K562 (cell line): ENCODE measurements around the gene MEIS2. TPM values are rescaled to one million over a fixed set of nuclear protein-coding genes. Genes with fewer than 3 reads are reported as not detected.

Source experiments
- ATAC-seq: fragments of 200-7000 bp; cut with Tn5 transposase; 3 replicates; pipeline ENCODE4 v1.9.1; 2020; ENCODE audit warnings: moderate library complexity
- BruUV-seq: library from RNA; stranded (reverse); fragments of 400-500 nt; replicated peaks from 2 replicates; lab custom pipeline; 2021; lab: Mats Ljungman, UMichigan
- CTCF ChIA-PET: fragments of 300-600 bp; formaldehyde crosslinking; extraction: SDS; loops from one replicate; lab custom pipeline; 2021; ENCODE audit warnings: low intra/inter-chr PET ratio; lab: Yijun Ruan, JAX
- POLR2A ChIA-PET: fragments of 300-600, 350-650 bp; sonication (Branson Sonifier 250); formaldehyde crosslinking; extraction: SDS; loops from one replicate; lab custom pipeline; 2021; ENCODE audit warnings: antibody characterized with exemption, inconsistent platforms; lab: Yijun Ruan, JAX
- DNase-seq, 4 experiments: peaks; one replicate each; pipeline versions ENCODE4 v3.0.0 to v3.0.0-alpha.2; 2011 to 2018; ENCODE audit warnings: low spot score in 3 of 4, mixed read lengths in 3 of 4; ENCODE audit errors: extremely low read depth in 1 of 4
- FAIRE-seq: peaks from 2 replicates; lab custom pipeline; 2011; peaks lifted over from hg19 to GRCh38; lab: Jason Lieb, UNC
- H2AFZ ChIP-seq: 2 replicates; pipeline ENCODE4 v1.6.0; 2011; ENCODE audit warnings: low read depth, low read length, control low read depth, inconsistent platforms
- H3K27ac ChIP-seq: fragments of 200-600 bp; 3 replicates; pipeline ENCODE4 v1.8.0; 2011; ENCODE audit warnings: low read depth, mild to moderate bottlenecking, control low read depth, inconsistent platforms, low read length, moderate library complexity, mixed read lengths; ENCODE audit errors: extremely low read depth
- H3K27me3 ChIP-seq, 2 experiments: fragments of 300-600 bp in 1 of 2; 2 replicates in 1 of 2; 3 replicates in 1 of 2; pipeline versions ENCODE4 v1.6.0 to v1.8.0; 2011; ENCODE audit warnings: inconsistent platforms in 2 of 2, low read length in 2 of 2, mild to moderate bottlenecking in 1 of 2, mixed read lengths in 1 of 2, moderate library complexity in 1 of 2; ENCODE audit not compliant: control insufficient read depth in 2 of 2, insufficient read depth in 2 of 2
- H3K36me3 ChIP-seq: fragments of 300-600 bp; 3 replicates; pipeline ENCODE4 v1.8.0; 2011; ENCODE audit warnings: mild to moderate bottlenecking, low read length, inconsistent platforms; ENCODE audit not compliant: control insufficient read depth, insufficient read depth
- H3K4me1 ChIP-seq, 2 experiments: fragments of 200-600 bp in 1 of 2; replicated peaks in 1 of 2; 2 replicates in 1 of 2; 3 replicates in 1 of 2; pipeline versions ENCODE4 v1.5.1 to v1.8.0; 2011; ENCODE audit warnings: inconsistent platforms in 2 of 2, low read length in 2 of 2, mild to moderate bottlenecking in 1 of 2, mixed read lengths in 1 of 2, moderate library complexity in 1 of 2; ENCODE audit not compliant: control insufficient read depth in 2 of 2, insufficient read depth in 2 of 2
- H3K4me2 ChIP-seq: 2 replicates; pipeline ENCODE4 v1.6.1; 2011; ENCODE audit warnings: low read length, control low read depth, inconsistent platforms, mixed read lengths; ENCODE audit not compliant: insufficient read depth
- H3K4me3 ChIP-seq: fragments of 200-600 bp; sonication (generic), shearing (Covaris generic); 2 replicates; pipeline ENCODE4 v1.5.1; 2016; ENCODE audit warnings: control low read depth, inconsistent platforms
- H3K79me2 ChIP-seq: fragments of 200-600 bp; 3 replicates; pipeline ENCODE4 v1.8.0; 2011; ENCODE audit warnings: low read length, inconsistent platforms; ENCODE audit not compliant: control insufficient read depth, insufficient read depth
- H3K9ac ChIP-seq, 2 experiments: 2 replicates each; pipeline versions ENCODE4 v1.6.0 to v1.6.1; 2011; ENCODE audit warnings: low read depth in 2 of 2, low read length in 2 of 2, control low read depth in 1 of 2, inconsistent platforms in 1 of 2, mild to moderate bottlenecking in 1 of 2, mixed read lengths in 1 of 2; ENCODE audit not compliant: insufficient read depth in 1 of 2
- H3K9me1 ChIP-seq: one replicate; pipeline ENCODE4 v1.6.0; 2011; ENCODE audit warnings: inconsistent platforms, mild to moderate bottlenecking, low read length, moderate library complexity; ENCODE audit not compliant: control insufficient read depth, insufficient read depth
- H3K9me3 ChIP-seq: replicated peaks from 2 replicates; pipeline ENCODE4 v1.5.1; 2011; ENCODE audit warnings: low read depth, low read length, inconsistent platforms; ENCODE audit not compliant: control insufficient read depth, insufficient read depth
- H4K20me1 ChIP-seq: replicated peaks from 2 replicates; pipeline ENCODE4 v1.6.1; 2011; ENCODE audit warnings: low read length, inconsistent platforms, mixed read lengths; ENCODE audit not compliant: control insufficient read depth, insufficient read depth
- MAZ ChIP-seq, 2 experiments: fragments of 450-650 bp in 1 of 2; sonication (generic) in 1 of 2; formaldehyde crosslinking; IDR thresholded peaks in 1 of 2; conservative IDR thresholded peaks in 1 of 2; 2 replicates each; pipeline versions ENCODE4 v1.4.0 to v1.5.0; 2020; ENCODE audit warnings: mild to moderate bottlenecking in 1 of 2, missing genetic modification reagents in 1 of 2
- MIER1 ChIP-seq: fragments of 450-650 bp; IDR thresholded peaks from 2 replicates; pipeline ENCODE4 v1.6.1; 2016; ENCODE audit warnings: antibody characterized with exemption, mild to moderate bottlenecking, low read depth
- MYC ChIP-seq, 2 experiments: fragments of 250-450 bp in 1 of 2; sonication (Bioruptor Pico) in 1 of 2; IDR thresholded peaks; 2 replicates each; pipeline versions ENCODE4 v1.5.1 to v1.6.1; 2012 to 2021; ENCODE audit warnings: low read depth in 2 of 2, borderline replicate concordance in 1 of 2, improper control_type of control experiment in 1 of 2, low read length in 1 of 2, mild to moderate bottlenecking in 1 of 2, moderate library complexity in 1 of 2
- NR2C2 ChIP-seq, 2 experiments: fragments of 200-800 bp in 1 of 2; sonication (Bioruptor generic) in 1 of 2; sonication (generic) in 1 of 2; formaldehyde crosslinking in 1 of 2; IDR thresholded peaks; 2 replicates each; pipeline versions ENCODE4 v1.6.1 to v1.8.0; 2016 to 2022; ENCODE audit warnings: mild to moderate bottlenecking in 1 of 2, missing compliant biosample characterization in 1 of 2, missing genetic modification characterization in 1 of 2, missing genetic modification reagents in 1 of 2
- SMAD1 ChIP-seq: fragments of 150-350 bp; IDR thresholded peaks from 2 replicates; pipeline ENCODE4 v1.6.1; 2014; ENCODE audit warnings: low read length, low read depth; ENCODE audit not compliant: partially characterized antibody
- TAL1 ChIP-seq: fragments of 450-650 bp; IDR thresholded peaks from 2 replicates; pipeline ENCODE4 v1.6.1; 2016; ENCODE audit warnings: mild to moderate bottlenecking
- USF1 ChIP-seq: sonication (generic); formaldehyde crosslinking; IDR thresholded peaks from 2 replicates; pipeline ENCODE4 v1.9.0; 2022; ENCODE audit warnings: mild to moderate bottlenecking, missing genetic modification reagents
- ZNF253 ChIP-seq: fragments of 250-450 bp; sonication (Bioruptor Pico); conservative IDR thresholded peaks from 2 replicates; pipeline ENCODE4 v1.6.1; 2021; ENCODE audit warnings: mild to moderate bottlenecking
- WGBS: fragments of 100-300 bp; shearing (Covaris generic); methylation state at CpG from one replicate; pipeline ENCODE4 v1.1.6; 2016; ENCODE audit warnings: low coverage, mixed read lengths; ENCODE audit not compliant: insufficient coverage; ENCODE audit errors: missing lambda C conversion rate; 5-methylcytosine and 5-hydroxymethylcytosine counted together
- in situ Hi-C: fragments of 300-500 bp; cut with MboI; formaldehyde crosslinking; loops from 4 replicates; pipeline ENCODE4 v1.15.0; 2018; ENCODE audit warnings: inconsistent platforms, mixed read lengths
- intact Hi-C: fragments of 100-400 bp; cut with micrococcal nuclease; formaldehyde crosslinking; loops from 2 replicates; pipeline ENCODE4 v1.14.2; 2022
- polyA plus RNA-seq, 8 experiments: library from polyadenylated mRNA; depleted of rRNA in 4 of 8; stranded (reverse) in 5 of 8; unstranded in 3 of 8; fragments of >200 nt; fragmentation: Nextera tagmentation in 2 of 8; fragmentation: Illumina TruSeq in 1 of 8; extraction: Ambion mirVana in 2 of 8; extraction: Trizol in 1 of 8; gene quantifications; 2 replicates each; pipeline versions ENCODE4 v1.2.1 to v1.2.3, GENCODE V29; 2011 to 2014; ENCODE audit warnings: inconsistent platforms in 1 of 8, missing spikeins in 1 of 8
- total RNA-seq, 7 experiments: library from RNA; depleted of rRNA in 6 of 7; stranded (reverse); fragments of >200 nt in 6 of 7; fragmentation: Illumina TruSeq in 2 of 7; extraction: Trizol in 2 of 7; gene quantifications; 2 replicates each; pipeline versions ENCODE4 v1.2.1 to v1.2.3, GENCODE V29; 2011 to 2021; ENCODE audit warnings: low replicate concordance in 1 of 7
- TF ChIP-seq, protein P1 (sequence below): fragments of 450-650 bp; formaldehyde crosslinking; IDR thresholded peaks from 2 replicates; pipeline ENCODE4 v1.4.0; 2020; ENCODE audit warnings: mild to moderate bottlenecking, moderate library complexity
- TF ChIP-seq, protein P2 (sequence below), 2 experiments: fragments of 450-650 bp in 1 of 2; sonication (generic) in 1 of 2; formaldehyde crosslinking; conservative IDR thresholded peaks; 2 replicates each; pipeline versions ENCODE4 v1.4.0 to v1.8.1; 2020 to 2022; ENCODE audit warnings: mild to moderate bottlenecking in 1 of 2, missing genetic modification reagents in 1 of 2
- TF ChIP-seq, protein P3 (sequence below): fragments of 450-650 bp; IDR thresholded peaks from 2 replicates; pipeline ENCODE4 v1.6.1; 2016; ENCODE audit warnings: low read depth, mild to moderate bottlenecking, moderate library complexity
- TF ChIP-seq, protein P4 (sequence below): sonication (generic); IDR thresholded peaks from 2 replicates; pipeline ENCODE4 v1.6.1; 2016
- TF ChIP-seq, protein P5 (sequence below): fragments of 250-450 bp; sonication (Bioruptor Pico); IDR thresholded peaks from 2 replicates; pipeline ENCODE4 v1.5.0; 2021

Gene MEIS2
- total and polyA plus RNA-seq, 9 of the 15 experiments (the other 6 are each of a cell fraction or from before 2014, with no cell fraction given), result 7.5 to 64.2 (median 22.3) TPM

DNA sequence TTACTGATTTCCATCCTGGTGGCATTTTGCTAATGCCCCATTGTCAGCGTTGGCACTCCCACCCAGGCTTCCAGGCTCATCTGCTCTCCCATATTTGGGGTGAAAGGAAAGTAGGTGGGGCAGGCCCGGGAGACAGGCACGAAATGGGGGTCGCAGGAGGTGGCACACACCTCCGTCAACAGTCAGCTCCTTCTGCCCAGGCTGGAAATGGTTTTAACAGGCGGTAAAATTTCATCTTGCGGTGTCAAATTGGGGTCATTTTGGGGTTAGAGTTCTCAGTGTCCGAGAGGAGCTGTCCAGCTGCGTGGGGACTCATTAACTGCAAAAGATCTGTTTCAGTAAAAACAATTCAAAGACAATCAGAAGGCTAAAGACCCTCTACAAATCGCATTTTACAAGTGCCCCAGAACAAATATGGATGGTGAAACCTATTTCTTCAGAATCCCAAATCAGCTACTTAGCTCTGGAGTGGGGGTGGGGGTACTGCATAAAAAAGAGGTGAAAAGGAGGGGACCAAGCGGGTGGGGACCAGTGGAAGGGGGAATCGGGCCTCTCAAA lies 4.2 kb upstream of the MEIS2 start:
- Histone ChIP-seq H3K36me3 (no peaks in the 10 kb centered on the region), H3K27ac (no peak overlapping the region), H3K9me1 (no peaks in the 10 kb centered on the region), H3K9ac (peak overlapping the region in 1 of 2 experiments; percentile 79; a peak in 1 of 4 replicates), H3K27me3 (no peaks in the 10 kb centered on the region), H3K4me2 (no peak overlapping the region; the same call in 1 of the 2 replicates), H3K4me1 (peaks cover 7 to 22% of the 10 kb centered on the region in 2 experiments; a peak in 3 of 5 replicates), H2AFZ (no peak overlapping the region), H4K20me1 (no peaks in the 10 kb centered on the region), H3K9me3 (no peaks in the 10 kb centered on the region), H3K79me2 (peaks cover 15% of the 10 kb centered on the region), H3K4me3 (no peak overlapping the region)
- 22% methylated on average over 12 of the region's 12 CpGs for WGBS
- in situ Hi-C loops (loop anchor here (10.0 to 25.0 kb wide), 2 partner anchors 220 to 1567 kb away; partner anchors contain the start of gene DPH6), intact Hi-C loops (loop anchor here (10.0 kb wide), 1 partner anchor 160 kb away; no protein-coding TSS in a partner anchor)
- ChIA-PET CTCF (interaction anchor here (3.1 kb wide), 1 partner anchor 221 kb away, joined by 11 read pairs; no protein-coding TSS in a partner anchor), POLR2A (interaction anchor here (1.1 to 1.2 kb wide), 3 partner anchors 9 to 18 kb away, joined by 3 to 6 read pairs (median 4); no protein-coding TSS in a partner anchor)
- no TSS peak for BruUV-seq
- no peak for FAIRE-seq
- ATAC-seq, result no peak
- DNase-seq, result peak; percentile 20 to 47 (median 24)
- TF ChIP-seq MAZ (CRISPR knock-in tag; conservative IDR thresholded peaks at IDR 0.05 in 1 of 2, IDR thresholded peaks at IDR 0.05 in 1 of 2), result no peak
- TF ChIP-seq SMAD1, result no peak
- TF ChIP-seq, protein P1, sequence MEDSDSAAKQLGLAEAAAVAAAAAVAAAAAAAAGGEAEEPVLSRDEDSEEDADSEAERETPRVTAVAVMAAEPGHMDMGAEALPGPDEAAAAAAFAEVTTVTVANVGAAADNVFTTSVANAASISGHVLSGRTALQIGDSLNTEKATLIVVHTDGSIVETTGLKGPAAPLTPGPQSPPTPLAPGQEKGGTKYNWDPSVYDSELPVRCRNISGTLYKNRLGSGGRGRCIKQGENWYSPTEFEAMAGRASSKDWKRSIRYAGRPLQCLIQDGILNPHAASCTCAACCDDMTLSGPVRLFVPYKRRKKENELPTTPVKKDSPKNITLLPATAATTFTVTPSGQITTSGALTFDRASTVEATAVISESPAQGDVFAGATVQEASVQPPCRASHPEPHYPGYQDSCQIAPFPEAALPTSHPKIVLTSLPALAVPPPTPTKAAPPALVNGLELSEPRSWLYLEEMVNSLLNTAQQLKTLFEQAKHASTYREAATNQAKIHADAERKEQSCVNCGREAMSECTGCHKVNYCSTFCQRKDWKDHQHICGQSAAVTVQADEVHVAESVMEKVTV (CRISPR knock-in tag), result no peak
- TF ChIP-seq MIER1, result 0 out of 2 replicates have a peak, but pooled peaks have one; percentile 26
- TF ChIP-seq MYC (IDR thresholded peaks at IDR 0.05; ENCODE audit: low read depth, low read length), result no peak
- TF ChIP-seq MYC (CRISPR knock-in tag; IDR thresholded peaks at IDR 0.05; ENCODE audit: borderline replicate concordance, low read depth), result no peak
- TF ChIP-seq, protein P2, sequence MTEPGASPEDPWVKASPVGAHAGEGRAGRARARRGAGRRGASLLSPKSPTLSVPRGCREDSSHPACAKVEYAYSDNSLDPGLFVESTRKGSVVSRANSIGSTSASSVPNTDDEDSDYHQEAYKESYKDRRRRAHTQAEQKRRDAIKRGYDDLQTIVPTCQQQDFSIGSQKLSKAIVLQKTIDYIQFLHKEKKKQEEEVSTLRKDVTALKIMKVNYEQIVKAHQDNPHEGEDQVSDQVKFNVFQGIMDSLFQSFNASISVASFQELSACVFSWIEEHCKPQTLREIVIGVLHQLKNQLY (CRISPR knock-in tag; conservative IDR thresholded peaks at IDR 0.05), result no peak
- TF ChIP-seq USF1, result no peak
- TF ChIP-seq, protein P3, sequence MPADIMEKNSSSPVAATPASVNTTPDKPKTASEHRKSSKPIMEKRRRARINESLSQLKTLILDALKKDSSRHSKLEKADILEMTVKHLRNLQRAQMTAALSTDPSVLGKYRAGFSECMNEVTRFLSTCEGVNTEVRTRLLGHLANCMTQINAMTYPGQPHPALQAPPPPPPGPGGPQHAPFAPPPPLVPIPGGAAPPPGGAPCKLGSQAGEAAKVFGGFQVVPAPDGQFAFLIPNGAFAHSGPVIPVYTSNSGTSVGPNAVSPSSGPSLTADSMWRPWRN, result no peak
- no peak for TF ChIP-seq NR2C2 (CRISPR knock-in tag; IDR thresholded peaks at IDR 0.05)
- TF ChIP-seq NR2C2 (tag; IDR thresholded peaks at IDR 0.05), result peak; percentile 75
- TF ChIP-seq ZNF253 (CRISPR knock-in tag), result no peak
- TF ChIP-seq, protein P4, sequence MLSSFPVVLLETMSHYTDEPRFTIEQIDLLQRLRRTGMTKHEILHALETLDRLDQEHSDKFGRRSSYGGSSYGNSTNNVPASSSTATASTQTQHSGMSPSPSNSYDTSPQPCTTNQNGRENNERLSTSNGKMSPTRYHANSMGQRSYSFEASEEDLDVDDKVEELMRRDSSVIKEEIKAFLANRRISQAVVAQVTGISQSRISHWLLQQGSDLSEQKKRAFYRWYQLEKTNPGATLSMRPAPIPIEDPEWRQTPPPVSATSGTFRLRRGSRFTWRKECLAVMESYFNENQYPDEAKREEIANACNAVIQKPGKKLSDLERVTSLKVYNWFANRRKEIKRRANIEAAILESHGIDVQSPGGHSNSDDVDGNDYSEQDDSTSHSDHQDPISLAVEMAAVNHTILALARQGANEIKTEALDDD, result no peak
- TF ChIP-seq, protein P5, sequence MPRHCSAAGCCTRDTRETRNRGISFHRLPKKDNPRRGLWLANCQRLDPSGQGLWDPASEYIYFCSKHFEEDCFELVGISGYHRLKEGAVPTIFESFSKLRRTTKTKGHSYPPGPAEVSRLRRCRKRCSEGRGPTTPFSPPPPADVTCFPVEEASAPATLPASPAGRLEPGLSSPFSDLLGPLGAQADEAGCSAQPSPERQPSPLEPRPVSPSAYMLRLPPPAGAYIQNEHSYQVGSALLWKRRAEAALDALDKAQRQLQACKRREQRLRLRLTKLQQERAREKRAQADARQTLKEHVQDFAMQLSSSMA (CRISPR knock-in tag), result no peak
- no peak for TF ChIP-seq TAL1
